ENCODE results near the gene CACNA1C.

CACNA1C gene

DNA sequence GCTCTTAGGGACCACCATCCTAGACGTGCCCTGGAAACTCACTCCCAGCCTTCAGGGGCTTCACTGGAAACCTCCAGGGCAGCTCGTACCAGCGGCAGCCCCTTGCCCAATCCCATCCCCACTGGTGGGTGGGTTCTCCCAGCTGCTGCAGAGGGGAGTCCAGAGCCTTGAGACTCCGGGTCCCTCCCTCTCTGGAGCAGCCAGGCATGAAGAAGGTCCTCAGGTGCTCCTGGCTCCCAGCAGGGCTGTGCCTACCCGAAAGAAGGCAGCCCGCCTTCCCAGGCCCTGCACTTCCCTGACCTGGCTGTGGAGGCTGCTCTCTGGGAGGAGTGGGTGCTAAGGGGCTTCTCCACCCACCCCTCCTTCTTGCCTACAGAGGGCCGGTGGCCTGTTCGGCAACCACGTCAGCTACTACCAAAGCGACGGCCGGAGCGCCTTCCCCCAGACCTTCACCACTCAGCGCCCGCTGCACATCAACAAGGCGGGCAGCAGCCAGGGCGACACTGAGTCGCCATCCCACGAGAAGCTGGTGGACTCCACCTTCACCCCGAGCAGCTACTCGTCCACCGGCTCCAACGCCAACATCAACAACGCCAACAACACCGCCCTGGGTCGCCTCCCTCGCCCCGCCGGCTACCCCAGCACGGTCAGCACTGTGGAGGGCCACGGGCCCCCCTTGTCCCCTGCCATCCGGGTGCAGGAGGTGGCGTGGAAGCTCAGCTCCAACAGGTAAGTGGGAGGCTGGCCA is 626.5 kb downstream of the CACNA1C start:
- H3K36me3 ChIP-seq = no peaks in the 10 kb centered on the region
- no peaks in the 10 kb centered on the region for H3K4me1 ChIP-seq
- H3K27me3 ChIP-seq = peaks cover 10% of the 10 kb centered on the region
- H3K4me3 ChIP-seq (ENCODE audit: low read depth, low read length) = no peak overlapping the region
- no peak for TF ChIP-seq CTCF (IDR thresholded peaks at IDR 0.05; ENCODE audit: low read depth, low read length)
- H3K9me3 ChIP-seq = no peaks in the 10 kb centered on the region
- DNase-seq = no peak

- H3K9me3 ChIP-seq = no peaks in the 10 kb centered on the region
- no peaks in the 10 kb centered on the region for H3K36me3 ChIP-seq
- no peaks in the 10 kb centered on the region for H3K4me1 ChIP-seq
- peaks cover 10% of the 10 kb centered on the region for H3K27me3 ChIP-seq
- DNase-seq = no peak
- no peak overlapping the region for H3K4me3 ChIP-seq (ENCODE audit: low read depth, low read length)
- no peak for TF ChIP-seq CTCF (IDR thresholded peaks at IDR 0.05; ENCODE audit: low read depth, low read length)
These were observed 627.3 kb downstream of the CACNA1C start for GRCh38 chr12:2679816-2680675.

DNA sequence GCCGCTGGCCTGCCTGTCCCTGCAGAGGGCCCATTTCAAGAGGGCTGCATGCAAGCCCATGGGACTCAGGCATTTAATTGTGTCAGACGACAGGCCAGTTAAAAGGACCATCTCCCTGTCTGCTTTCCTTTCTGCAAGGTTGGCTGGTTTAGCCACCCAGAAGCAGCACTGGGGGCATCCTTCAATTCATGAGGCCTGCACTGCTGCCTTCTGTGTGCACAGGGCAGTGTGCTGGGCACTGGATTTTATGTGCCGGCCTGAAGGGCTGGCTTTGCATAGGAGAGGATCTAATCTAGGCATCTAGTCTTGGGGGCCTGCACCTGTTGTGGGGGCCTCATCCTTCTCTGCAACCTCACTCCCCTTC is 627.9 kb downstream of the CACNA1C start:
- TF ChIP-seq CTCF (IDR thresholded peaks at IDR 0.05; ENCODE audit: low read depth, low read length) = no peak
- H3K4me3 ChIP-seq (ENCODE audit: low read depth, low read length) = no peak overlapping the region

DNA sequence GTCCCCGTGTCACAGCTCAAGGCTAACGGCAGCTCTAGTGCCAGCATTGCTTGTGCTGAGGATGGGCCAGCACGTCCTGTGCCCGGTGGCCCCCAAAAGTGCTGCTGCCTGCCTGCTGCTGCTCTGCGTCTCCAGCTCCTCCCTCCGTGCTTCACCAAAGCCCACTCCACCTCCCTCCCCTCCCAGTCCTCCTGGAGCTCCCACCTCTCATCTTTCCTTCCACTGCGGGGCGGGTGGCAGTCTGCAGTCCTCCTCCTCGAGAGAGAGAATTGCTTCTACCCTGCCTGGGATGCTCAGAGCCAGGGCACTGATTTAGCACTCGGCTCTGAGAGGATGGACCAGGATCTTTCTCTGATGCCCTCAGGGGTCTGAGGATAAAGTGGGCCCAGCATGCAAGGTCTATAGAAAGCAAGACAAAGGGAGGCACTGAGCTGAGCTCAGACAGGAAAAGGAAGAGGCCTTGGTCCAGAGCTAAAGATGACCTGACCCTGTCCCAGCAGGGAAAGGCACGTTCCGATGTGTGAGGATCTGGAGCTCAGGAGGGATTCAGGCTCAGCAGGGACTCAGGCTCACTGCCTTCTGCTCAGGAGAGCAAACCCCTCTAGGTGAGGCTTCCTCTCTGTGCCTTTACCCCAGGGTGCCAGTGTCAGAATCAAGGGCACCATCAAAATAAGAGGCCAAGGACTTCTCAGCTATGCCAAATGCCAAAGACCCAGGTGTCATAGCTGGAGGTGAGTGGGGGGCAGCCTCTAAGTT is 628.8 kb downstream of the CACNA1C start:
- TF ChIP-seq CTCF (IDR thresholded peaks at IDR 0.05; ENCODE audit: low read depth, low read length) = no peak
- Histone ChIP-seq H3K4me1 (no peaks in the 10 kb centered on the region), H3K27me3 (peaks cover 10% of the 10 kb centered on the region), H3K4me3 (ENCODE audit: low read depth, low read length) (no peak overlapping the region), H3K36me3 (no peaks in the 10 kb centered on the region), H3K9me3 (no peaks in the 10 kb centered on the region; the same call in 1 of the 2 replicates)
- DNase-seq = no peak

More for the DNA sequence above, 627.9 kb downstream of the CACNA1C start:
- Histone ChIP-seq H3K27me3 (peaks cover 10% of the 10 kb centered on the region), H3K9me3 (no peaks in the 10 kb centered on the region), H3K36me3 (no peaks in the 10 kb centered on the region), H3K4me1 (no peaks in the 10 kb centered on the region)
- no peak for DNase-seq

GRCh38 chr12:2682296-2683251 is 629.8 kb downstream of the CACNA1C start:
- peaks cover 6% of the 10 kb centered on the region for H3K27me3 ChIP-seq
- no peaks in the 10 kb centered on the region for H3K4me1 ChIP-seq
- peak; percentile 48 for TF ChIP-seq CTCF (IDR thresholded peaks at IDR 0.05; ENCODE audit: low read depth, low read length)
- H3K36me3 ChIP-seq = no peaks in the 10 kb centered on the region
- H3K4me3 ChIP-seq (ENCODE audit: low read depth, low read length) = no peak overlapping the region
- H3K9me3 ChIP-seq = no peaks in the 10 kb centered on the region; the same call in 1 of the 2 replicates
- peak; percentile 57 for DNase-seq
